Measurements from ENCODE around the gene TET1.
"Not testable (repeated sequence)": the region's sequence is repeated elsewhere in the genome, so short reads cannot be mapped to it uniquely, and the experiment has no call there.

The TET1 gene

DNA sequence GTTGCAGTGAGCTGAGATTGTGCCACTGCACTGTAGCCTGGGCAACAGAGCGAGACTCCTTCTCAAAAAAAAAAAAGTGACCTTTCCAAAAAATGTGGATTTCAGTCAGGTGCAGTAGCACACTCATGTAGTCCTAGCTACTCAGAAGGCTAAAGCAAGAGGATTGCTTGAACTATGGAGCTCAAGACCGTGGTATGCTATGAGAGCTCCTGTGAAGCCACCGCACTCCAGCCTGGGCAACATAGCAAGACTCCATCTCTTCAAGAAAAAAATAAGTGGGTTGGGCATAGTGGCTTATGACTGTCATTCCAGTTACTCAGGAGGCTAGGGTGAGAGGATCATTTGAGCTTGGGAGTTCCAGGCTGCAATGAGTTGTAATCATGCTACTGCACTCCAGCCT is 51.1 kb downstream of the TET1 start:
- DNase-seq (ENCODE audit: low read depth in 3 of 3): no peak

- not testable (repeated sequence) for DNase-seq (ENCODE audit: low read depth in 3 of 3)
Observed at GRCh38 chr10:68613974-68614373, 53.8 kb downstream of the TET1 start.

GRCh38 chr10:68617691-68618090 is 57.6 kb downstream of the TET1 start:
- DNase-seq (ENCODE audit: low read depth in 3 of 3): not testable (repeated sequence)

GRCh38 chr10:68618234-68618633 is 58.1 kb downstream of the TET1 start:
- no peak for DNase-seq (ENCODE audit: low read depth in 3 of 3)

GRCh38 chr10:68619595-68619994 is 59.5 kb downstream of the TET1 start:
- no peak for DNase-seq (ENCODE audit: low read depth in 3 of 3)

DNA sequence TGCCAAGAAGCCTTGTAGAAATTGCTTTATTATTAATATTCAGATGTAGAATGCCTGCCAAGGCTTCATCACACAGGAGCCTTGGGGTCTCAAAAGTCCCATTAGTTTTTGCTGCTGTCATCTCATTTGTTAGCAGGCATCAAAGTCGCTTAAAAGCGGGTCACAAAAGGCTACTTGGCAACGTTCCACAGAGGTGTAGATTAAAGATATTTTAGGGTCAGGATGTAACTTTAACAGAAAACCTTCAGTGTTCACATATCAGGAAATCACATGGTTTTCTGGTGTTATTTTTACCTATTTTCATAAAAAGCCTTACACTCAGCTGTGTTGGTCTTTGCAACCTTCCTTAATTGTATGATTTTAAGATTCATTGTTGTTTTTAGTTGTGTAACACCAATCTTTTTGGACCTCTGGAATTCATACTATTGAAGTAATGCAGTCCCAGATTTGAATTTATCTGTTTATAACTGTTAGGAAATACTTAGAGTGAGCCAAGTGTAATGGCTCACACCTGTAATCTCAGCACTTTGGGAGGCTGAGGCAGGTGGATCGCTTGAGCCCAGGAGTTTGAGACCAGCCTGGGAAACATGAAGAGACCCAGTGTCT is 65.3 kb downstream of the TET1 start:
- DNase-seq (ENCODE audit: low read depth in 3 of 3): no peak

- no peak for DNase-seq (ENCODE audit: low read depth in 3 of 3)
Observed at GRCh38 chr10:68628576-68629127, 68.5 kb downstream of the TET1 start.

- DNase-seq (ENCODE audit: low read depth in 3 of 3): not testable (repeated sequence)
Observed at GRCh38 chr10:68632271-68632560, 72.1 kb downstream of the TET1 start.

DNA sequence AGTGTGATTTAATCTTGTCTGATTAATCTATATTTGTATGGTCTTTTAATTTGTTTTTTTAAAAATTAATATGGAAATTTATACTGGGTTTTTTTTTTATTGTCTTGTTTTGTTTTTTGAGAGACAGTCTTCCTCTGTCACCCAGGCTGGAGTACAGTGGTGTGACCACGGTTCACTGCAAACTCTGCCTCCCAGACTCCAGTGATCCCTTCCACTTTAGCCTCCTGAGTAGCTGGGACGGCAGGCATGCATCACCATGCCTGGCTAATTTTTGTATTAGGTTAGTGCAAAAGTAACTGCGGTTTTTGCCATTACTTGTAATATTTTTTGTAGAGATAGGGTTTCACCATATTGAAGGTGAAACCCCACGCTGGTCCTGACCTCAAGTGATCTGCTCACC is 73.1 kb downstream of the TET1 start:
- no peak for DNase-seq (ENCODE audit: low read depth in 3 of 3)

DNA sequence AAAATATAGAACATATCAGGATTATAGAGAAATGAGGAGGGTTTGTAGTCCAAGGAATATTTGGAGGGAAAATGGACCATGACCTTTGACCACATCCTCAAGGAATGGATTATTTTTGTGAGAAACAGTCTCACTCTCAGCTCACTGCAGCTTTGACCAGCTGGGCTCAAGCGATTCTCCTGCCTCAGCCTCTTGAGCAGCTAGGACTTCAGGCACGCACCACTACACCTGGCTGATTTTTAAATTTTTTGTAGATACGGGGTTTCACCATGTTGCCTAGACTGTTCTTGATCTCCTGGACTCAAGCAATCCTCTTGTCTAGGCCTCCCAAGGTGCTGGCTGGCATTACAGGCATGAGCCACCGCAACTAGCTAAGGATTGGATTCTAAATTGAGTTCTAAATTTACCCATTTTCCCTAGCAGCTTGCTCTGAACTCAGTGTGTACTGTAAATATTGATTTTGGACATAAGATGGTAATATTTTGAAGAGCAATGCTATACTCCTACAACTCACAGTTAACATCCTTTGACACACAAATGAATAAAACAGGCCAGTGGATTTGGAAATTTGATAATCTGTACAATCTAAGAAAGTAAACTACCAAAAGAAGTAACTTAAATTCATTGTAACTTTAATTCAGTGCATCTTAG is 73.8 kb downstream of the TET1 start:
- no peak for DNase-seq (ENCODE audit: low read depth in 3 of 3)

DNA sequence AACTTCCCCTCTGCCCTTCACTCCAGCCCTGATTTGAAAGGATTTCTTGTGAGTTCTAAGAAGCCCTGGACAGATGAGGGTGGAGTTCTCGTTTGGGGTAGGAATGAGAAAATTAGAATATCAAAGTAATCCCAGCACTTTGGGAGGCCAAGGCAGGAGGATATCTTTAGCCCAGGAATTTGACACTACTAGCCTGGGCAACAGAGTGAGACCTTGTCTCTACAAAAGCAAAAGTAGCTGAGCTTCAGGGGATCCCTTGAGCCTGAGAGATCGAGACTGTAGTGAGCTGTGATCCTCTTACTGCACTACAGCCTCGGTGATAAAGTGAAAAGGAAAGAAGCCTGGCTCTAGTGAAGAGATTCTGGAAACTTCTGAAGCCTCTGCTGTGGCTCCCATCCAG is 76.2 kb downstream of the TET1 start:
- no peak for DNase-seq (ENCODE audit: low read depth in 3 of 3)

DNA sequence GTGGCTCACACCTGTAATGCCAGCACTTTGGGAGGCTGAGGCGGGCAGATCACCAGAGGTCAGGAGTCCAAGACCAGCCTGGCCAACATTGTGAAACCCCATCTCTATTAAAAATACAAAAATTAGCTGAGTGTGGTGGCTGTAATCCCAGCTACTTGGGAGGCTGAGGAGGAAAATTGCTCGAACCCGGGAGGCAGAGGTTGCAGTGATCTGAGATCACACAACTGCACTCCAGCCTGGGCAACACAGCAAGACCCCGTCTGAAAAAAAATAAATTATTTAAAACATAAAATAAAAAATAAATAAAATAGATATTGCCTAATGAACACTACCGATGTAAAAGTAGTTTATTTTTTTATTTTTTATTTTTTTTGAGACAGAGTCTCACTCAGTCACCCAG is 83.4 kb downstream of the TET1 start:
- not testable (repeated sequence) for DNase-seq (ENCODE audit: low read depth in 3 of 3)

- no peak for DNase-seq (ENCODE audit: low read depth in 3 of 3)
Observed at GRCh38 chr10:68647672-68648341, 87.7 kb downstream of the TET1 start.

GRCh38 chr10:68655620-68656126 is 95.5 kb downstream of the TET1 start:
- DNase-seq (ENCODE audit: low read depth in 3 of 3): no peak

DNA sequence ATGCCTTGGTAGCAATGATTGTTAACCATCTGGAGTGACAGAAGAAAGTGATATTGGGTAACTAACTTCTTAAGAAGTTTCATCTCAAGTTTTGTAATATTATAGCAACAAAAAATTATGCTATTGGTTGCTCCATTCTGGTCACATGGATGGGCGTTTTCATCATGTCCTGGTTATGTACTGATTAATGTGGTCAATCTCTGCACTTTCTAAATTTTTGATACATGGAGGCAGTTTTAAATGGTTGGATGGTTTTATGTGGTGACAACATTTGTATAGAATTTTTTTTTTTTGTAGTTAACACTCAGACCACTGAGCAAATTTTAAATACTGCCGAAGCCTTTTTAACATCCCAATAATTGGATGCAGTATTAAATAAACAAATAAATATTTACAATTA is 105.7 kb downstream of the TET1 start:
- no peak for DNase-seq (ENCODE audit: low read depth in 3 of 3)

DNA sequence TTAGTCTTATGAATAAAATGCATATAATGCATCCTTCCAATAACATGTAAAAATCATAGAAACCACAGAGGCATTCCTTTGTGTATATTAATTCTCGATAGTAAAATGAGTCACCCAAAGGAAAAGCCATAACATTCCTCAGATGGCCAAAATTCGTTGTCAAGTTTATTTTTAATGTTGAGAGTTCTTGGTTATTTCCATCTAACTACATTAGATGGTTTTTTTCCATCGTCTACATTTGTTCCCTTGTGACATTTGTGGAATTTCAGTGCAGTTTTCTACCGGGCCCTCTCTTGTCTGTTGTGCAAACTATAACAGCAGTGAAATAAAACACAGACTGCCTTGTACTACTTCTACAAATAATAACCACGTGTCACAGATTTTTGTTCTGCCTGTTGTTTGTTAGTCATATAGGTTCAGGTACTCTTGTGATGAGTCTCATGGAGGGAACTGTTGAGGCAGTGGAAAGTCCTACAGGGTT is 106.2 kb downstream of the TET1 start:
- DNase-seq (ENCODE audit: low read depth in 3 of 3): no peak

- DNase-seq (ENCODE audit: low read depth in 3 of 3): no peak
Observed at GRCh38 chr10:68668231-68668630, 108.1 kb downstream of the TET1 start.

DNA sequence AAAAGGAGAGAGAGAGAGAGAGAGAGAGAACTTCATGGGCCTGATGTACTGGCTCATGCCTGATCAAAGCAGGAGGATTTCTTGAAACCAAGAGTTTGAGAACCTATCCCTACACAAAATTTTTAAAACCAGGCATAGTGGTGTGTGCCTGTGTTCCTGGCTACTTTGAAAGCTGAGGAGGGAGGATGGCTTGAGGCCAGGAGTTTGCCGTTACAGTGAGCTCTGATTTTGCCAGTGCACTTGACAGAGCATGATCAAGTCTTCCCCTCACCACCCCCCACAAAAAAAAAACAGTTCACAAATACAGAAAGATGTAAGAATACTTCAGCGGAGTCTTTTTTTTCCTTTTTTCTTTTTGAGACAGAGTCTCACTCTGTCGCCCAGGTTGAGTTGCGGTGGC is 108.8 kb downstream of the TET1 start:
- DNase-seq (ENCODE audit: low read depth in 3 of 3): no peak

DNA sequence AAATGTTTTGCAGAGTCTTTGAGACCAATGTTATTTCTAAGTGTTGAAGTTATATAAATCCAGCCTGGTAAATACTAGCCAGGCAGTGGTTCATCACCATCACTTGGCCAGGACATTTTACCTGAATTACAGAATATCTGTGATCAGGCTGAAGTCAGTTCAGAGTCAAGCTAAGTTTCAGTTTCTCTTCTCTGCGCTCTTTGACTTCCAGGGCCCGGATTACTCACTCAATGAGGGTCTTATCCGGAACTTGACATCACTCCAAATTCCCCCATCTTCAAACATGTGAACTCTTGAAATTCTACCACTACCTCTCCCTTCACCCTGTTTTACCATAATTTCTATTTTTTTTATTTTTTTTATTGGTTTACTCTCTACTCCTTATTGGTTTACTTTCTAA is 124.3 kb downstream of the TET1 start:
- no peak for DNase-seq (ENCODE audit: low read depth in 3 of 3)

DNA sequence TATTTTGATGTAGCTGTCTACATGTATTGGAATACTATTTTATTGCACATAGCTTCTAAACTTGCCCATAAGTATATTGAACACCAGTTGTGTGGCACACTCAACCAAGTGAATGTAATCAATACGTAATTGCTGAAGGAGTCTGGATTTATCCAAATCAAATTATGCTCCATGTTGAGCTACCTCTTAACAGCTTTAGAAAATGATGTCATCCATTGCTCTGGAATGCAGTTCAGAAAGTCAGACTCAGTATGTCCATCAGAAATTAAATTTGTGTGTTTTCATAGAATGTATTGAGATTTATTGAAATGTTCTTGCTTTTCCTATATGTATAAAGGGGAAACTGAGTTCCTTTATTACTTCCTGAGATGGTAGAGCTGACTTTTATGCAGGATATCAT is 135.9 kb downstream of the TET1 start:
- no peak for DNase-seq (ENCODE audit: low read depth in 3 of 3)

- no peak for DNase-seq (ENCODE audit: low read depth in 3 of 3)
Observed at GRCh38 chr10:68697106-68697505, 137.0 kb downstream of the TET1 start.

- no peak for DNase-seq (ENCODE audit: low read depth in 3 of 3)
Observed at GRCh38 chr10:68700197-68700596, 140.1 kb downstream of the TET1 start.

DNA sequence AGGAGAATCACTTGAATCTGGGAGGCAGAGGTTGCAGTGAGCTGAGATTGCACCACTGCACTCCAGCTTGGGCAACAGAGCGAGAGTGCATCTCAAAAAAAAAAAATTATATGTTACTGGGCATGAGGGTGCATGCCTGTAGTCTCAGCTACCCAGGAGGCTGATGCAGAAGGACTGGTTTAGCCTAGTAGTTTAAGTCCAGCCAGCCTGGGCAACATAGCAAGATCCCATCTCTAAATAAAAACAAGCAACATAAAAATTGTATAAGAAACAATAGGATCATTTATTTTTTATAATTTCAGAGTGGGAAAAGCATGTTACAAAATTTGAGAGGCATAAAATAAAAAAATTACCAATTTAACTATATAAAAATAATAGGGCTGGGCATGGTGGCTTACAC is 145.4 kb downstream of the TET1 start:
- DNase-seq (ENCODE audit: low read depth in 3 of 3): no peak
